Aorta (tissue), 5 donors: ENCODE measurements around the gene GRID2. TPM values are rescaled to one million over a fixed set of nuclear protein-coding genes. Genes with fewer than 3 reads are reported as not detected.

Experiments
- ATAC-seq: fragments of 200-7000 bp; cut with Tn5 transposase; one replicate; pipeline ENCODE4 v1.9.1; 2022; ENCODE audit warnings: moderate library complexity; ENCODE audit not compliant: low FRiP score
- DNase-seq, 2 donors: peaks; one replicate each; pipeline ENCODE4 v3.0.0-alpha.2; 2020
- H3K27ac ChIP-seq, 2 donors: one replicate each; pipeline ENCODE4 v1.5.1; 2013; ENCODE audit warnings: low read length in 2 of 2, mild to moderate bottlenecking in 2 of 2, moderate library complexity in 2 of 2, control low read depth in 1 of 2, inconsistent platforms in 1 of 2, low read depth in 1 of 2
- H3K27me3 ChIP-seq, 2 donors: one replicate each; pipeline ENCODE4 v1.6.1; 2013; ENCODE audit warnings: control low read depth in 1 of 2, low read length in 1 of 2, mild to moderate bottlenecking in 1 of 2, moderate library complexity in 1 of 2; ENCODE audit not compliant: insufficient read depth in 2 of 2, control insufficient read depth in 1 of 2
- H3K36me3 ChIP-seq, 2 donors: one replicate each; pipeline ENCODE4 v1.6.1; 2013; ENCODE audit warnings: control low read depth in 1 of 2, low read length in 1 of 2, mild to moderate bottlenecking in 1 of 2; ENCODE audit not compliant: insufficient read depth in 2 of 2, control insufficient read depth in 1 of 2
- H3K4me1 ChIP-seq, 2 donors: one replicate each; pipeline ENCODE4 v1.6.1; 2013; ENCODE audit warnings: low read length in 2 of 2, control low read depth in 1 of 2, mild to moderate bottlenecking in 1 of 2, moderate library complexity in 1 of 2; ENCODE audit not compliant: insufficient read depth in 2 of 2, control insufficient read depth in 1 of 2
- H3K4me3 ChIP-seq, 2 donors: one replicate each; pipeline ENCODE4 v1.5.1; 2013; ENCODE audit warnings: low read length in 2 of 2, control low read depth in 1 of 2, mild to moderate bottlenecking in 1 of 2
- H3K9me3 ChIP-seq: one replicate; pipeline ENCODE4 v1.6.1; 2013; ENCODE audit warnings: mild to moderate bottlenecking, low read length; ENCODE audit not compliant: control insufficient read depth
- WGBS, 2 donors: extraction: QIAGEN DNeasy Blood & Tissue Kit; methylation state at CpG; one replicate each; pipeline ENCODE4 v1.1.7; 2013; 5-methylcytosine and 5-hydroxymethylcytosine counted together
- intact Hi-C, 2 donors: fragments of 100-400 bp; cut with DNase I; formaldehyde crosslinking; loops; one replicate each; pipeline versions ENCODE4 v1.14.2 to v1.15.0; 2022
- polyA plus RNA-seq, 2 donors: library from polyadenylated mRNA; stranded (reverse); fragments of 200-250 nt; gene quantifications; one replicate each; pipeline ENCODE4 v1.2.3, GENCODE V29; 2013
- total RNA-seq, 2 donors: library from RNA; stranded (reverse); fragmentation: NEBNext Ultra II Directional; extraction: Animal tissue kit (Norgen Biotek cat#: 25700); gene quantifications; one replicate each; pipeline ENCODE4 v1.2.1, GENCODE V29; 2021
- donor health status: healthy with polysubstance abuse.
- donor health status: Bipolar disorder and iron deficiency.
- donor health status: DM: no; HTN: no; CAD: no.
- donor health status: DM: no; HTN: no; CAD: no.
- donor health status: DM: yes; HTN: yes; CAD: no.

Gene GRID2
- total and polyA plus RNA-seq, 4 donors: 0.13 to 0.18 TPM; not detected in 2

DNA sequence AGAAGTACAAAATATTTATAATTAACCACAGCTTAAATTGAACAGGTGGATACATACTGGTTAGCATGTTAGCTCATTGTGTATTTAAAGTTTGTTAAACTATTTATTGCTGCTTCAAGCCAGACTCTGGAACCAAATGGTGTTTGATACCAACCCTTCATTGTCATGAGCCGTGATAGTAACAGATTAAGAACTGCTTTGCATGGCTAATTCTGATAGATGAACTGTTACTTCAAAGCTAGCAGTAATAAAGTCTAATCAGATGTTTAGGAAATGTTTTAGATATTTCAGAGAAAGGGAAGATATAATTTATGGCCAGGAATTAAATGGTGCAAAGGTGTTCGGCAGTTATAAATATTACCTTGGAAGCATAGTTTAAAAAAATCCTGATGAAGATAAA is 848.7 kb downstream of the GRID2 start:
- Histone ChIP-seq H3K36me3 (no peaks in the 10 kb centered on the region), H3K27ac (no peak overlapping the region), H3K27me3 (no peaks in the 10 kb centered on the region), H3K4me1 (no peaks in the 10 kb centered on the region), H3K9me3 (peaks cover 3% of the 10 kb centered on the region), H3K4me3 (no peak overlapping the region)
- intact Hi-C loops: no loop called here
- 79 to 82% methylated on average over 2 of the region's 2 CpGs for WGBS, 2 donors
- DNase-seq (no peak), ATAC-seq (no peak)

DNA sequence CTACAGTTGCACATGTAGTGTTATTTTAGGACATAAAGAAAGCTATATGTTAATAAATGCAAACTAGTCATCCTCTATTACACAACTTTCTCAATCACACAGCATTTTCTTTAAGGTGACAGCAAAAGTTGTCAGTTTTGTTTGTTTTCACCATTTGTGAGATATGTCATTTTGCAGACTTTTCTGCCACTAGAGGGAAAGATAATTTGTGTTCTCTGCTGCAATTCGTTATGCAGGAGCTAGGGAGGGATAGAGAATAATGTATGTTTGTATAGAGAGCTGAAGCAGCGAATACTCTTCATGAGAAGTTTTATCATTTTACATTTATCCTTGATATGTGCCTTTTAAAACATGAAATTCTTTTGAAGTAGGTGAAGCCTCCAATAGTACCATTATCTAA is 854.2 kb downstream of the GRID2 start:
- DNase-seq: no peak
- no peaks in the 10 kb centered on the region for H3K4me1 ChIP-seq
- H3K27ac ChIP-seq: no peak overlapping the region
- no peak for ATAC-seq
- no peaks in the 10 kb centered on the region for H3K27me3 ChIP-seq
- no peak overlapping the region for H3K4me3 ChIP-seq
- WGBS, 2 donors: 65 to 69% methylated on average over 2 of the region's 2 CpGs
- intact Hi-C loops: no loop called here
- no peaks in the 10 kb centered on the region for H3K9me3 ChIP-seq
- no peaks in the 10 kb centered on the region for H3K36me3 ChIP-seq

DNA sequence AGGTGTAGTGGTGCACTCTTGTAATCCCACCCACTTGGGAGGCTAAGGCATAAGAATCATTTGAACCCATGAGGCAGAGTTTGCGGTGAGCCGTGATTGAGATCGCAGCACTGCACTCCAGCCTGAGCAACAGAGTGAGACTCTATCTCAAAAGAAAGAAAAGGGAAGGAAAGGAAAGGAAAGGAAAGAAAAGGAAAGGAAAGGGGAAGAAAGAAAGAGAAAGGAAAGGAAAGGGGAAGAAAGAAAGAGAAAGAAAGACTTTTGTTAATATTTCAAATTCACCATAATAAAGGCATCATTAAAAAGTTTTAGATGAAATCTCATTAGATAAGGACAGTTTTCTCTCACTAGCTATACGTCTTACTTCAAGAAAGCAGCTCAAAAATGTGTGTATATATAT is 864.3 kb downstream of the GRID2 start:
- H3K36me3 ChIP-seq: no peaks in the 10 kb centered on the region
- no peaks in the 10 kb centered on the region for H3K9me3 ChIP-seq
- no peak for DNase-seq
- H3K27ac ChIP-seq: no peak overlapping the region
- no peaks in the 10 kb centered on the region for H3K27me3 ChIP-seq
- ATAC-seq: no peak
- intact Hi-C loops: no loop called here
- no peak overlapping the region for H3K4me3 ChIP-seq
- no peaks in the 10 kb centered on the region for H3K4me1 ChIP-seq
- 93 to 94% methylated on average over 4 of the region's 4 CpGs for WGBS, 2 donors

DNA sequence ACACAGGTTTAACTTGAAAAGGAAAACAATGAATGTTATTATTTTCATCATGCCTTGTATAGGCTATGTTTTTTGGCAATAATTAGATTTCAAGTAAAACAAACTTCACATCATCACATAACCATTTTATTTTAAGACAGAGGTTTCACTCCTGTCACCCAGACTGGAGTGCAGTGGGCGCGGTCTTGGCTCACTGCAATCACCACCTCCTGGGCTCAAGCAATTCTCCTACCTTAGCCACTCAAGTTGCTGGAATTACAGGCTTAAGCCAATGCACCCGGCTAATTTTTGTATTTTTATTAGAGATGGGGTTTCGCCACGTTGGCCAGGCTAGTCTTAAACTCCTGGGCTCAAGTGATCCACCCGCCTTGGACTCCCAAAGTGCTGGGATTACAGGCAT is 866.2 kb downstream of the GRID2 start:
- no peak overlapping the region for H3K27ac ChIP-seq
- H3K27me3 ChIP-seq: no peaks in the 10 kb centered on the region
- ATAC-seq: no peak
- H3K4me3 ChIP-seq: no peak overlapping the region
- WGBS, 2 donors: 93 to 94% methylated on average over 6 of the region's 6 CpGs
- intact Hi-C loops: no loop called here
- no peaks in the 10 kb centered on the region for H3K9me3 ChIP-seq
- H3K36me3 ChIP-seq: no peaks in the 10 kb centered on the region
- H3K4me1 ChIP-seq: no peaks in the 10 kb centered on the region
- DNase-seq: no peak

DNA sequence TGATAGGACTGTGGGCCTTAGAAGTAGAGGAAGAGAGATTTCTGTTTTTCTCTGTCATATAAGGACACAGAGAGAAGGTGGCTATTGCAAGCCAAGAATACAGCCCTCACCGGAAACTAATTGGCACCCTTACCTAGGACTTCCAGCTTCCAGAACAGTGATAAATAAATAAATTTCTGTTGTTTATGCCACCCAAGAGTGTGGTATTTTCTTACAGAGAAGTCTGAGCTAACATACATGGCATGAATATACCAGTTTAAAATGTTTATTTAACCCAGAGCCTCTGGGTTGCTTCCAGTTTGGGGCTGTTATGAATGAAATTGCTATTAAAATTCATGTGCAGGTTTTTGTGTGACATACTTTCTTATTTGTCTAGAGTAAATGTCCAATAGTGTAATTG is 870.8 kb downstream of the GRID2 start:
- DNase-seq: no peak
- intact Hi-C loops: no loop called here
- no peak overlapping the region for H3K4me3 ChIP-seq
- ATAC-seq: no peak
- H3K36me3 ChIP-seq: no peaks in the 10 kb centered on the region
- no peak overlapping the region for H3K27ac ChIP-seq
- H3K9me3 ChIP-seq: no peaks in the 10 kb centered on the region
- no peaks in the 10 kb centered on the region for H3K27me3 ChIP-seq
- H3K4me1 ChIP-seq: no peaks in the 10 kb centered on the region
- 6 to 12% methylated on average over 1 of the region's 1 CpG for WGBS, 2 donors

DNA sequence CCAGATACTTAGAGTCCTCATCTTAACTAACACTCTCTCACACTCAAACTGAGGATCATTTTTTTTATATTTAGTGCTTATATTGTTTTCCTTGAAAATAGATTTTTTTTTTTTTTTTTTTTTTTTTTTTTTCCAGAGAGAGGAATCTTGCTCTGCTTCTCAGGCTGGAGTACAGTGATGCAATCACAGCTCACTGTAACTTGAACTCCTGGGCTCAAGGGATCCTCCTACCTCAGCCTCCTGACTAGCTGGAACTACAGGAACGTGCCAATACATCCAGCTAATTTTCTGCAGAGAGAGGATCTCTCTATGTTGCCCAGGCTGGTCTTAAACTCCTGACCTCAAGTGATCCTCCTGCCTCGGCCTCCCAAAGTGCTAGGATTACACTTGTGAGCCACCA is 874.5 kb downstream of the GRID2 start:
- 93 to 98% methylated on average over 2 of the region's 2 CpGs for WGBS, 2 donors
- intact Hi-C loops: no loop called here
- no peaks in the 10 kb centered on the region for H3K9me3 ChIP-seq

DNA sequence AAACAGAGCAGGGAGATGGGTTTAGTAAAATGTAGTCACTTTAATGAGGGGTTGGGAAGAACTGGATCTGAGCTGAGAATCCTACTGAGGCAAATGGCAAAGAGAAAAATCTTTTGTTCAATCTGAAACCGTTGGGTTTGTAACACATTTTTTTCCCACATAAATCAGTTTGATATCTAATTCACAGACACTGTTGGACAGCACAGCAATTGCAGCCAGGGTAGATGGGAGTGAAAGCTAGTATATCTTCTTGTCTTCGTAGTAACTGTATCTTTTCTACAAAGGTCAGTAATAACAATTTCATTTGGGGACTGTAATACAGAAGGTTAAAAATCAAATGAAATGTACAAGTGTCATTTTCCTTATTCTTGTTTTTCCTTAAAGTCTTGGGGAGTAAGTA is 875.3 kb downstream of the GRID2 start:
- 59 to 62% methylated on average over 2 of the region's 2 CpGs for WGBS, 2 donors
- DNase-seq: no peak
- intact Hi-C loops: no loop called here
- Histone ChIP-seq H3K4me1 (no peaks in the 10 kb centered on the region), H3K27ac (no peak overlapping the region), H3K27me3 (no peaks in the 10 kb centered on the region), H3K4me3 (no peak overlapping the region), H3K36me3 (no peaks in the 10 kb centered on the region), H3K9me3 (no peaks in the 10 kb centered on the region)
- no peak for ATAC-seq

More for the DNA sequence above, 874.5 kb downstream of the GRID2 start:
- Histone ChIP-seq H3K4me1 (no peaks in the 10 kb centered on the region), H3K4me3 (no peak overlapping the region), H3K36me3 (no peaks in the 10 kb centered on the region), H3K27ac (no peak overlapping the region), H3K27me3 (no peaks in the 10 kb centered on the region)
- ATAC-seq (no peak), DNase-seq (no peak)

DNA sequence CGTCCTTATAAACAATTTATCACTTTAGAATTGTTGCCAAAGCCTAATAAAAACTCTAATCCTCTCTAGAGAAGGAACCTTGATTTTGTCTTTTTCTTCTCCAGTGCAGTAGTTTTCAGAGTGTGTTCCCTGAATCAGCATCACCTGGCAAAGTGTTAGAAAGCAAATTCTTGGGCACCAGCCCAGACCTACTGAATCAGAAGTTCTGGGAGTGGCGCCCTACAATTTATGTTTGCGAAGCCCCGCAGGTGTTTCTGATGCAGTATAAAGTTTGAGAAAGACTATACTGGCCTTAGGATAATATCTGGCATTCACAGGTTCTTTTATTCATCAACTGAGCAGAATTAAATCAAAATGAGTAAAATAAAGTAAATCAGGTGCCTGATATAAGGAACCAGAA is 879.0 kb downstream of the GRID2 start:
- H3K27ac ChIP-seq: no peak overlapping the region
- H3K27me3 ChIP-seq: no peaks in the 10 kb centered on the region
- no peaks in the 10 kb centered on the region for H3K4me1 ChIP-seq
- intact Hi-C loops: no loop called here
- DNase-seq: no peak
- no peaks in the 10 kb centered on the region for H3K36me3 ChIP-seq
- H3K4me3 ChIP-seq: no peak overlapping the region
- WGBS, 2 donors: 91 to 94% methylated on average over 4 of the region's 4 CpGs
- no peaks in the 10 kb centered on the region for H3K9me3 ChIP-seq
- no peak for ATAC-seq

DNA sequence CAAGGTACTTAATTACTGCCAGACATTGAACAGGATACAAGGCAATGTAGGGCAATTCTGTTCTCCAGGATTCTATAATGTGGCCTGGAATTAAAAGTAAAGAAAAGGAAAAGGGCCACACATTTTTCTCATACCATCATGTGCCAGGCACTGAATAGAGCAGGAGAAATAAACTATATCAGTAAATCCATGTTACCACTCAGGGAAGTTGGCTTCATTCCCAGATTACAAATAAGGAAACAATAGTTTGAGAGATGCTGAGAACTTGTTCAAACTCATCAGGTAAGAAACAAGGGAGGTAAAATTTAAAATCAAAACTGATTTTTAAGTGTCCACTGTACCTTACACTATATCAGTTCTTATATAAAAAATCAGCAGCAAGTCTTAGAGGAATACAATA is 879.8 kb downstream of the GRID2 start:
- no peak for ATAC-seq
- Histone ChIP-seq H3K36me3 (no peaks in the 10 kb centered on the region), H3K4me3 (no peak overlapping the region), H3K4me1 (no peaks in the 10 kb centered on the region), H3K27ac (no peak overlapping the region), H3K27me3 (no peaks in the 10 kb centered on the region), H3K9me3 (no peaks in the 10 kb centered on the region)
- intact Hi-C loops: no loop called here
- DNase-seq: no peak
